ENCODE results near the gene MON2.

Gene MON2

GRCh38 chr12:62622177-62622576 lies 155.6 kb downstream of the MON2 start:
- DNase-seq, result no peak

DNA sequence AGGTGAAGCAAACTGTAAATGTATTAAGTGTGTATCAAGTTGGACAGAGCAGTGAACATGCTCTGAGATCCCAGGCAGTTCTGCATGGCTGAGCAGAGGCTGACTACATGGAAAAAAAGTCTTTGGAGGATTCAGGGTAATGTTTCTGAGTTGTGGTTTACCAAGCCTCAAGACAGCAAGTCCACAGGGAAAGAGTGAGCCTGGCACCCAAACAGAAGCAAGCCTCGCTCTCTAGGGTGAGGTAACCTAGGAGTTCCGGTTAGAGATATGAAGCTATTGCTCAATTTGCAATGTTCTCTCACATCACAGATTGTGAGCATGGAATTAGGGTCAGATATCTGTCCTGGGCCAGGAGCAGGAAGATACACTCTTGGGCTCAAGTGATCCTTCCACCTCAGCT lies 158.6 kb downstream of the MON2 start:
- no peak for DNase-seq

DNA sequence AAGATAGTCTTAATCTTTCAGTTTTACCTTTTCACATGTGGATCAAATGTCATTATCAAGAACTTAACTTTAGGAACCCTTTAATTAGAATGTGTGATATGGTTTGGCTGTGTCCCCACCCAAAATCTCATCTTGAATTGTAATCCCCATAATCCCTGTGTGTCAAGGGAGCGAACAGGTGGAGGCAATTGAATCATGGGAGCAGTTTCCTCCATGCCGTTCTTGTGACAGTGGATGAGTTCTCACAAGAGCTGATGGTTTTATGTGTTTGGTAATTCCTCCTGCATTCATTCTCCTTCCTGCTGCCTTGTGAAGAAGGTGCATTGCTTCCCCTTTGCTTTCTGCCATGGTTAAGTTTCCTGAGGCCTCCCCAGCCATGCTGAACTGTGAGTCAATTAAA lies 160.6 kb downstream of the MON2 start:
- no peak for DNase-seq

GRCh38 chr12:62629413-62629812 lies 162.8 kb downstream of the MON2 start:
- DNase-seq, result no peak

DNA sequence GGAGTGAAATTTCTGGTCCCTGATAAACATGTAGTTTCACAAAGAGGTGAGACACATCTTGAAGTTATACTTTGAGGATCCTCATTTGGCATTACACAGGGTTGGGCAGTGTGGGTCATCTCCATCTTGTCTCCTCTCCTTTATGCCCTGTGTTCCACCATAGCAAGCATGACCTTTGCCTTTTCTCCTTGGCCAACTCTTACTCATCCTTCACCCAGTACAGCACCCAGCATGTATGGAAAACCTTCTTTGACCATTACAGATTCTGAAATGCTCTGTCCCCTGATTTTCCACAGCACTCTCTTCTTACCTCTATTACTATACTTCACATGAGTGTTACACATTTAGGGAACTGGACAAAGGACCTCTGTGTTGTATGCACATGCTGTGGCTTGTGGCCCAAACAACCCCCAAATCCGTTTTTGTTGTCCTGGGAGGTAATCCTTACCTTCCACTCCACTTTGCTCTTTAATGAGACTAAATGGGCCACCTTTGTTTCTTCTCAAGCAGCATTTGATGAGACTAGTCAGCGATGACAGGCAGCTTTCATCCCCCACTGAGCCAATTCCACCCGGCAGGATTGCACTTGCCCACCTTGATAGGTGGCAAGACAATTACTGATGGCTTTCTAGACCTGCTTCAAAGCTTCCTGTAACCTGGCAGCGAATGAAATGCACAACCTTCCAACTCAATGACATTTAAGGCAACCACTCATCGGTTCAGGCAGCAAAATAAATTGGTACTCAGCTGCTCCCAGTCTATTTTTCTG lies 163.5 kb downstream of the MON2 start:
- DNase-seq, result no peak

GRCh38 chr12:62631471-62632410 lies 165.1 kb downstream of the MON2 start:
- no peak for DNase-seq

DNA sequence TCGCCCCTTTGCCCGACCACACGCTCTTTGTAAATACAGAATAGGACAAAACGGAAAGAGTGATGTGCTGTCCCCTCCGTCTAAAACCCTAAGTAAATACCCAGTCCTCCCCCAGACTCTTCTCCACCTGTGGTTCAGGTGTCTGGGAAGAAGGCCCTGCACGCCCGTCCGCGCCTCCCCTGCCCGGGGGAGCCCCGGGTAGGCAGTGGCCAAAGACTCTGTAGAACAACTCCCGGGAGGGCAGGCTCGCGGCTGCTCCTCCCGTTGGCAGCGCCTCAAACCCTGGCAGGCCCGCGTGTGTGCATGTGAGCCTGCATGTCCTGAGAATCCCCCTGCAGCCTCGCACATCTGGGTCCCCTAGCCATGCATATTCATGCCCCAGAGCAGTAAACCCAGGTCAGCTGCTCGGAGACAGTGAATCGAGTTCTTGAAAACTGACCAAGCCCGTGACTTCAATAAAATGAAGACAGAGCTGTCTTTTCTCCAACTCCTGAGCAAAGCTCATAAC lies 165.8 kb downstream of the MON2 start:
- peak; percentile 21 for DNase-seq

DNA sequence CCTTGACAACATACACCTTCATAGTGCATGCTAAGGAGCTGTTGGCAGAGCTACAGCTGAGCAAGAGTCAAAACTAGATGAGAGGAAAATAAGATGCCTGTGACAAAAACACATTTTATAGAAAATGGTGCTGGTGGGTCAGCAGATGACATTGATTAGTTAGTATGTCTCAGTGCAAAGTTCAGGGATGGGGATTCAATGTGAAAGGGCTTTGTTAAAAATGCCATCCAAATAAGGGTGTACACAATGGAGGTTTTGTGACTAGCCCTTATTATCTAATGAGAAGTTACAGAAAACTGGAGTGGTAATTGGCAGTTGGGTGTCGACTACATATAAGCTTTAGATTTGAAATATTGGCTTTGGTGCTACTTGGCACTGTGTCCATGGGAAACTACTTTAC lies 169.0 kb downstream of the MON2 start:
- no peak for DNase-seq

DNA sequence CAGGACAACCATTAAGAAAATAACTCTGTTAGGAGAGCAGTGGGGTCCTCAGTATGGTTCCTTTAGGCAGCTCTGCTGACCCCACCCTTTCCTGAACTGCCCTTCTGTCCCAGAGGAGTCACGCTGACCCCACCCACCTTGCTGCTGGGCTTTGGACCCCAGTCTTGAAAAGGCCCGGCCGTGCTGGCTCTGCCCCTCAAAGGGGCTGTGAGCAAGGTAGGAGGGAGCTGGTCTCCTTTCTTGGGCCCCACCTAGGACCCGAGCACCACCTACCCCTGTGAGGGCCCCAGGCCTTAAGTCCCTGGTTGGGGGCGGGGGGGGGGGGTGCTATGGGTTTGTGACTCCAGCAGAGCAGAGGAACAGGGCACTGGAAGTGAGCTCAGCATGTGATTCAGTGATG lies 171.1 kb downstream of the MON2 start:
- no peak for DNase-seq

DNA sequence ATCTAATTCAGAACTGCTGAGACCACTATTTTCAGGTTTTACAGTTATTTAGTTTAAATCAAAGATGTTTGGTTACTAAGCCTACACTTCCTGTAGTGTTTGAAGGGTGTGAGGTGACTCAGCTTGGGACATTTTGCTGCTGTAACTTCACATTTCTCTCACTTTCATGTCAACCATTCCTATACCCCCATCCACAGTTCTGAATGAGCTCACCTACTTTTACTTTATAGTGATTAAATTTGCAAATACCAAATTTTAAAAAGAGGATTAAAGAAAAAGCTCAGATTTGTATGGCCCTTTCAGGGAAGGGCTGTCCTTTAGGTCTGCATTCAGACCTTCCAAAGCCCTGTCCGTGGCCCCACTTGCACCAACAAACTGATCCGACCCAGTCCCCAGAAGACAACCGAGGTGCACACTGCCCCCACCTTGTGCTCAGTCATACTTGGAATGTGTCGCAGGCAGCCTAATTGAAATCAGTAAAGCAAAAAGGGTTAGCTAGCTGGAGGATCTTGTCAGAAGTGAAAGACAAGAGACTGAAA lies 174.4 kb downstream of the MON2 start:
- no peak for DNase-seq

- DNase-seq, result no peak
Observed at GRCh38 chr12:62642486-62642885, 175.9 kb downstream of the MON2 start.

DNA sequence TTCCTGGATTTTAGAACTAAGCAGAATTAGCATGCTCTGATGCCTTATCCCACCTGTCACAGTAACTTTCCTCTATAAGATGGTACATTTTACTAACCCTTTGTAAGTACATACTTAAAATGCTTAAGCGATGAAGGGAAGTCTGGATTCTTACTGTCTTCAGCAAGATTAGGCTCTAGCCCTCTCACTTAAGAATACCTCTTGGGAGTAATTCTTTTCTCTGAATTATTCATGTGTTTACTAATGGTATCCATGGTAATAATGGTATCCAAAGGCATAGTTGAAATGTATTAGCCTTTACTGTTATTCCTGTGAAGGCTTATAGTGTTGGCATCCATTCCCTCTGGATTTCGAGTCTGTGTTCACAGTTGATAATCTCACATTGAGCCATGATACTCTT lies 176.9 kb downstream of the MON2 start:
- DNase-seq, result no peak

GRCh38 chr12:62646566-62646965 lies 179.9 kb downstream of the MON2 start:
- DNase-seq, result no peak

- no peak for DNase-seq
Observed at GRCh38 chr12:62647586-62647985, 181.0 kb downstream of the MON2 start.

DNA sequence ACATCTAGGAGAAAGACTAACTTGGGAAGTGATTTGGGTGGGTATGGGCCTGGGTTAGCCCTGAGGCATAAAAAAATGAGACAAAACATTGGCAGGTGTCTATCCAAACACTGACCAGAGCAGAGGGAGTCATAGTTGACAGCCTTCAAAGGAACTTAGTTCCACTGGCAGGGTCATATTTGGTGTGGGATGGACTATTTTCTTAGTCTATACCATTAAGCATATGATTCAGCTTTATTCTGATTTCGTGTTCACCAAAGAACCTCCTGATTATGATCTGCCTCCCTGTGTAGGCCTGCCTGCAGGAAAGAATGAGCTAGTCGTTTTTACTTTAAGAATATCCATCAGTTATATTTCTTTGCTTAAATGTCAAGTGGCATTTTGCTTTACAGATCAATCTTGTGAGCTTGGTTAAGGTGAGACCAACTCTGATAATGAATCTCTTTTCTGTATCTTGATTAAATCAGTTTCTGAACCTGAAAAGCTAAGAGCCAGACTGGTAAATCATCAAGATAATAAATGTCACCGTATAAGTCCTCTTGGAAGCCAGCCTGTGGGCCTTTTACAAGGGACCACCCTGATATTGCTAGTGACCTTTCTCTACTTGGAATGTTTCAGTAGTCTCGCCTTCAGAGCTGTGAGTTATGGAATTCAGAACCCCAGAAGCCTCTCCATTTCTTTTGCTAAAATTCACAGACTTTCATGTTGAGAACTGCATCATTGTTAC lies 182.9 kb downstream of the MON2 start:
- DNase-seq, result no peak

Data from NCI-H1092 (cell line).